Keratinocyte (primary cell): ENCODE results near the gene FCMR. TPM values are rescaled to one million over a fixed set of nuclear protein-coding genes. Genes with fewer than 3 reads are reported as not detected.

Source experiments
- DNase-seq: peaks from one replicate; pipeline ENCODE4 v3.0.0-alpha.2; 2011; ENCODE audit warnings: low read depth, missing footprints, low spot score
- FAIRE-seq: peaks from 2 replicates; lab custom pipeline; 2011; peaks lifted over from hg19 to GRCh38; lab: Jason Lieb, UNC
- H2AFZ ChIP-seq: 2 replicates; pipeline ENCODE4 v1.6.0; 2012; ENCODE audit warnings: low read length, control low read depth, inconsistent platforms; ENCODE audit not compliant: control insufficient read depth
- H3K27ac ChIP-seq: 2 replicates; pipeline ENCODE4 v1.5.1; 2011; ENCODE audit warnings: low read length; ENCODE audit not compliant: control insufficient read depth, insufficient read depth
- H3K27me3 ChIP-seq: 3 replicates; pipeline ENCODE4 v1.6.0; 2011; ENCODE audit warnings: low read length; ENCODE audit not compliant: control insufficient read depth, insufficient read depth; ENCODE audit errors: extremely low read depth
- H3K36me3 ChIP-seq, 2 experiments: 2 replicates in 1 of 2; 3 replicates in 1 of 2; pipeline ENCODE4 v1.5.1; 2011; ENCODE audit warnings: low read length in 2 of 2, mild to moderate bottlenecking in 1 of 2; ENCODE audit not compliant: control insufficient read depth in 2 of 2, insufficient read depth in 2 of 2; ENCODE audit errors: extremely low read depth in 1 of 2
- H3K4me1 ChIP-seq: 3 replicates; pipeline ENCODE4 v1.5.1; 2011; ENCODE audit warnings: low read length; ENCODE audit not compliant: control insufficient read depth, insufficient read depth; ENCODE audit errors: extremely low read depth
- H3K4me2 ChIP-seq: 3 replicates; pipeline ENCODE4 v1.6.0; 2011; ENCODE audit warnings: low read depth, low read length; ENCODE audit not compliant: control insufficient read depth, insufficient read depth; ENCODE audit errors: extremely low read depth
- H3K4me3 ChIP-seq, 3 experiments: fragments of 200-600 bp in 1 of 3; sonication (generic) in 1 of 3; 2 replicates in 2 of 3; 3 replicates in 1 of 3; pipeline ENCODE4 v1.5.1; 2011 to 2016; ENCODE audit warnings: low read length in 3 of 3, mild to moderate bottlenecking in 3 of 3, control low read depth in 2 of 3, inconsistent platforms in 1 of 3, low read depth in 1 of 3, mixed read lengths in 1 of 3, mixed run types in 1 of 3, moderate library complexity in 1 of 3; ENCODE audit not compliant: control insufficient read depth in 2 of 3, insufficient read depth in 2 of 3; ENCODE audit errors: extremely low read depth in 1 of 3
- H3K79me2 ChIP-seq: 2 replicates; pipeline ENCODE4 v1.6.0; 2012; ENCODE audit warnings: low read length; ENCODE audit not compliant: control insufficient read depth, insufficient read depth
- H3K9ac ChIP-seq: 3 replicates; pipeline ENCODE4 v1.6.0; 2011; ENCODE audit warnings: low read length; ENCODE audit not compliant: control insufficient read depth, insufficient read depth; ENCODE audit errors: extremely low read depth
- H3K9me1 ChIP-seq: 3 replicates; pipeline ENCODE4 v1.6.0; 2011; ENCODE audit warnings: low read length; ENCODE audit not compliant: control insufficient read depth, insufficient read depth; ENCODE audit errors: extremely low read depth
- H3K9me3 ChIP-seq: 2 replicates; pipeline ENCODE4 v1.5.1; 2012; ENCODE audit warnings: low read depth, low read length; ENCODE audit not compliant: control insufficient read depth
- H4K20me1 ChIP-seq: 3 replicates; pipeline ENCODE4 v1.6.0; 2011; ENCODE audit warnings: low read length; ENCODE audit not compliant: control insufficient read depth, insufficient read depth; ENCODE audit errors: extremely low read depth
- CTCF ChIP-seq, 3 experiments: IDR thresholded peaks in 1 of 3; conservative IDR thresholded peaks in 1 of 3; optimal IDR thresholded peaks in 1 of 3; 2 replicates in 2 of 3; 3 replicates in 1 of 3; pipeline versions ENCODE3 to v1.5.1; 2011; ENCODE audit warnings: low read length in 3 of 3, mild to moderate bottlenecking in 3 of 3, moderate library complexity in 2 of 3, control low read depth in 1 of 3, inconsistent platforms in 1 of 3; ENCODE audit not compliant: insufficient read depth in 2 of 3; ENCODE audit errors: extremely low read depth in 1 of 3
- EZH2 ChIP-seq: IDR thresholded peaks from one replicate; pipeline ENCODE4 v1.6.1; 2012; ENCODE audit warnings: inconsistent platforms, mild to moderate bottlenecking, low read length, moderate library complexity
- dilution Hi-C: fragments of 300-500 bp; cut with MboI; formaldehyde crosslinking; loops from one replicate; pipeline ENCODE4 v1.7.0; 2020; ENCODE audit warnings: low sequenced_read_pairs; ENCODE audit not compliant: extremely low pct_ligation_motif_present
- polyA plus RNA-seq, 5 experiments: library from polyadenylated mRNA; depleted of rRNA in 3 of 5; stranded (reverse) in 3 of 5; stranded (forward) in 1 of 5; unstranded in 1 of 5; fragments of >200 nt; gene quantifications; 1 replicate in 1 of 5; 2 replicates in 3 of 5; 3 replicates in 1 of 5; pipeline versions ENCODE4 v1.2.1 to v1.2.3, GENCODE V29; 2011 to 2012; ENCODE audit warnings: missing spikeins in 2 of 5, low read depth in 1 of 5, low replicate concordance in 1 of 5

The FCMR gene
- polyA plus RNA-seq, 1 donor (not counting 4 experiments of a cell fraction or from before 2014, with no cell fraction given), result 1.8 TPM

- no peaks in the 10 kb centered on the region for H3K27me3 ChIP-seq
- no peak overlapping the region for H3K9ac ChIP-seq
- FAIRE-seq, result no peak
- no peaks in the 10 kb centered on the region for H3K79me2 ChIP-seq
- DNase-seq, result no peak
- H2AFZ ChIP-seq, result no peak overlapping the region
- no peak overlapping the region for H3K27ac ChIP-seq
- H3K4me3 ChIP-seq, result no peak overlapping the region
- H3K9me3 ChIP-seq, result no peaks in the 10 kb centered on the region
- H4K20me1 ChIP-seq, result no peaks in the 10 kb centered on the region
- no peak overlapping the region for H3K4me2 ChIP-seq
- TF ChIP-seq EZH2, result no peak
- no peak for TF ChIP-seq CTCF (optimal IDR thresholded peaks at IDR 0.05 in 1 of 3, IDR thresholded peaks at IDR 0.05 in 1 of 3, conservative IDR thresholded peaks at IDR 0.05 in 1 of 3; ENCODE audit: extremely low read depth in 1 of 3, insufficient read depth in 2 of 3, low read length in 3 of 3)
- dilution Hi-C loops, result no loop called here
- no peaks in the 10 kb centered on the region for H3K9me1 ChIP-seq
- H3K4me1 ChIP-seq, result no peaks in the 10 kb centered on the region
- no peaks in the 10 kb centered on the region for H3K36me3 ChIP-seq
Measured at GRCh38 chr1:206932177-206932576, 10.4 kb upstream of the FCMR start.

GRCh38 chr1:206931709-206932108 lies 10.0 kb upstream of the FCMR start:
- peak in 1 of 3 experiments; percentile 6 for TF ChIP-seq CTCF (optimal IDR thresholded peaks at IDR 0.05 in 1 of 3, IDR thresholded peaks at IDR 0.05 in 1 of 3, conservative IDR thresholded peaks at IDR 0.05 in 1 of 3; ENCODE audit: extremely low read depth in 1 of 3, insufficient read depth in 2 of 3, low read length in 3 of 3)
- no peak for TF ChIP-seq EZH2
- no peak for FAIRE-seq
- Histone ChIP-seq H3K4me1 (no peaks in the 10 kb centered on the region), H4K20me1 (no peaks in the 10 kb centered on the region), H3K9ac (no peak overlapping the region), H3K9me3 (no peaks in the 10 kb centered on the region), H3K4me3 (no peak overlapping the region), H3K27me3 (no peaks in the 10 kb centered on the region), H3K27ac (no peak overlapping the region), H3K9me1 (no peaks in the 10 kb centered on the region), H3K36me3 (no peaks in the 10 kb centered on the region), H3K4me2 (no peak overlapping the region), H3K79me2 (no peaks in the 10 kb centered on the region), H2AFZ (no peak overlapping the region)
- no peak for DNase-seq
- dilution Hi-C loops, result no loop called here
